ENCODE results near the gene ASMT. TPM values are rescaled to one million over a fixed set of nuclear protein-coding genes. Genes with fewer than 3 reads are reported as not detected.

Gene ASMT
- not detected in 2 replicates for total RNA-seq

GRCh38 chrX:1614927-1615326 is at the start of gene ASMT:
Gene ASMT, plus strand, starts transcription at chrX:1615059. Its CDS starts 141 bp downstream, at chrX:1615200.

GRCh38 chrX:1591102-1591862 is 23.6 kb upstream of the ASMT start, which contains the start of gene AKAP17A:
Gene AKAP17A, plus strand, starts transcription at chrX:1591604. Its CDS starts 1,859 bp downstream, at chrX:1593463.

Other genes starting within 250 kb of the ASMT start
- gene SLC25A6, start 222.9 kb upstream of the ASMT start, total RNA-seq = 383 and 576 TPM in 2 replicates
- 39.9 and 44.0 TPM in 2 replicates for gene ASMTL, start 162.2 kb upstream of the ASMT start, total RNA-seq
- gene P2RY8, start 77.9 kb upstream of the ASMT start, total RNA-seq = 0.09 TPM in 1 of 2 replicates, not detected in the other
- gene AKAP17A, start 23.5 kb upstream of the ASMT start, total RNA-seq = 24.3 and 28.8 TPM in 2 replicates